ENCODE data around the gene B4GALNT1. TPM values are rescaled to one million over a fixed set of nuclear protein-coding genes. Genes with fewer than 3 reads are reported as not detected.
"Not testable (repeated sequence)": the region's sequence is repeated elsewhere in the genome, so short reads cannot be mapped to it uniquely, and the experiment has no call there.

B4GALNT1 gene
- polyA plus RNA-seq, 1 experiment, result 1.8 TPM

- peaks cover 13% of the 10 kb centered on the region for H3K9me3 ChIP-seq (ENCODE audit: control insufficient read depth, insufficient read depth, low read length)
- TF ChIP-seq, protein P1, sequence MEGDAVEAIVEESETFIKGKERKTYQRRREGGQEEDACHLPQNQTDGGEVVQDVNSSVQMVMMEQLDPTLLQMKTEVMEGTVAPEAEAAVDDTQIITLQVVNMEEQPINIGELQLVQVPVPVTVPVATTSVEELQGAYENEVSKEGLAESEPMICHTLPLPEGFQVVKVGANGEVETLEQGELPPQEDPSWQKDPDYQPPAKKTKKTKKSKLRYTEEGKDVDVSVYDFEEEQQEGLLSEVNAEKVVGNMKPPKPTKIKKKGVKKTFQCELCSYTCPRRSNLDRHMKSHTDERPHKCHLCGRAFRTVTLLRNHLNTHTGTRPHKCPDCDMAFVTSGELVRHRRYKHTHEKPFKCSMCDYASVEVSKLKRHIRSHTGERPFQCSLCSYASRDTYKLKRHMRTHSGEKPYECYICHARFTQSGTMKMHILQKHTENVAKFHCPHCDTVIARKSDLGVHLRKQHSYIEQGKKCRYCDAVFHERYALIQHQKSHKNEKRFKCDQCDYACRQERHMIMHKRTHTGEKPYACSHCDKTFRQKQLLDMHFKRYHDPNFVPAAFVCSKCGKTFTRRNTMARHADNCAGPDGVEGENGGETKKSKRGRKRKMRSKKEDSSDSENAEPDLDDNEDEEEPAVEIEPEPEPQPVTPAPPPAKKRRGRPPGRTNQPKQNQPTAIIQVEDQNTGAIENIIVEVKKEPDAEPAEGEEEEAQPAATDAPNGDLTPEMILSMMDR (IDR thresholded peaks at IDR 0.05; ENCODE audit: low read depth, low read length), result no peak
- ChIA-PET CTCF (no interaction called here), POLR2A (no interaction called here)
- no peak overlapping the region for H3K4me3 ChIP-seq (ENCODE audit: low read depth, low read length)
- H3K27ac ChIP-seq (ENCODE audit: low read depth, low read length), result no peak overlapping the region
- no peak for DNase-seq (ENCODE audit: low read depth, low spot score)
- no peaks in the 10 kb centered on the region for H3K27me3 ChIP-seq (ENCODE audit: control insufficient read depth, insufficient read depth, low read length)
Observed at GRCh38 chr12:57666897-57667296, 33.9 kb upstream of the B4GALNT1 start.

GRCh38 chr12:57665066-57665820 is 32.2 kb upstream of the B4GALNT1 start:
- H3K4me3 ChIP-seq (ENCODE audit: low read depth, low read length); H3K27ac ChIP-seq (ENCODE audit: low read depth, low read length); CTCF ChIA-PET; DNase-seq (ENCODE audit: low read depth, low spot score); POLR2A ChIA-PET; H3K27me3 ChIP-seq (ENCODE audit: control insufficient read depth, insufficient read depth, low read length): not testable (repeated sequence)
- H3K9me3 ChIP-seq (ENCODE audit: control insufficient read depth, insufficient read depth, low read length), result peaks cover 13% of the 10 kb centered on the region

- ChIA-PET POLR2A (no interaction called here), CTCF (interaction anchor here (0.9 to 2.3 kb wide), 4 partner anchors 28 to 78 kb away, joined by 3 to 7 read pairs (median 4); partner anchors contain the start of gene B4GALNT1)
- TF ChIP-seq, protein P1 (IDR thresholded peaks at IDR 0.05; ENCODE audit: low read depth, low read length), result no peak
- no peak overlapping the region for H3K27ac ChIP-seq (ENCODE audit: low read depth, low read length)
- DNase-seq (ENCODE audit: low read depth, low spot score), result no peak
- H3K9me3 ChIP-seq (ENCODE audit: control insufficient read depth, insufficient read depth, low read length), result peaks cover 13% of the 10 kb centered on the region
- H3K27me3 ChIP-seq (ENCODE audit: control insufficient read depth, insufficient read depth, low read length), result peaks cover 2% of the 10 kb centered on the region
- no peak overlapping the region for H3K4me3 ChIP-seq (ENCODE audit: low read depth, low read length)
Observed at GRCh38 chr12:57661376-57661775, 28.4 kb upstream of the B4GALNT1 start.

DNA sequence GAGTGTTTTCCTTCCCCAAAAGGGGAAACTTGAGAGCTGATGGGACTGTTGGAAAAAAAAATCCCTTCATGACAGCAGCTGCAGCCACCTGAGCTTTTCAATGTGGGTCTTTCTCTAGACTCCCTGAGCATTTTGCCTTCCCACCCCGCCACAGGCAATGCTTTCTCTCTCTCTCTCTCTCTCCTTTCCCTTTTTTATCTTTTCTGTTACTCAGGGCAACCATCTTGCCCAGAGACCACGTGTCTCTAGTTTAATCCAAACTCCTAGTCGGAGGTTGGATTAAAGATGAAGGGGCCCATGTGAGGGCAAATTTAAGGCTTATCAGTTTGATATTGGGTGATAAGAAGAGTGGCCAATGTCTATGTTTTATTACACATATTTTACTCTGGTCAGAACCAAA is 25.9 kb upstream of the B4GALNT1 start:
- ChIA-PET CTCF (no interaction called here), POLR2A (no interaction called here)
- Histone ChIP-seq H3K27me3 (ENCODE audit: control insufficient read depth, insufficient read depth, low read length) (peaks cover 2% of the 10 kb centered on the region), H3K9me3 (ENCODE audit: control insufficient read depth, insufficient read depth, low read length) (peaks cover 11% of the 10 kb centered on the region; the same call in 1 of the 2 replicates), H3K27ac (ENCODE audit: low read depth, low read length) (no peak overlapping the region), H3K4me3 (ENCODE audit: low read depth, low read length) (no peak overlapping the region)
- TF ChIP-seq, protein P1 (IDR thresholded peaks at IDR 0.05; ENCODE audit: low read depth, low read length), result no peak
- DNase-seq (ENCODE audit: low read depth, low spot score), result no peak

GRCh38 chr12:57657744-57658143 is 24.7 kb upstream of the B4GALNT1 start:
- ChIA-PET POLR2A (no interaction called here), CTCF (interaction anchor here (0.8 to 1.6 kb wide), 2 partner anchors 24 to 25 kb away, joined by 4 to 5 read pairs; partner anchors contain the start of gene B4GALNT1)

GRCh38 chr12:57656408-57656807 is 23.4 kb upstream of the B4GALNT1 start:
- H3K27ac ChIP-seq (ENCODE audit: low read depth, low read length); DNase-seq (ENCODE audit: low read depth, low spot score); H3K9me3 ChIP-seq (ENCODE audit: control insufficient read depth, insufficient read depth, low read length); H3K27me3 ChIP-seq (ENCODE audit: control insufficient read depth, insufficient read depth, low read length); POLR2A ChIA-PET; H3K4me3 ChIP-seq (ENCODE audit: low read depth, low read length): not testable (repeated sequence)
- CTCF ChIA-PET, result interaction anchor here (1.6 kb wide), 1 partner anchor 24 kb away, joined by 5 read pairs; the partner anchor contains the start of gene B4GALNT1

More at GRCh38 chr12:57657744-57658143, 24.7 kb upstream of the B4GALNT1 start:
- no peak overlapping the region for H3K4me3 ChIP-seq (ENCODE audit: low read depth, low read length)
- peaks cover 2% of the 10 kb centered on the region for H3K27me3 ChIP-seq (ENCODE audit: control insufficient read depth, insufficient read depth, low read length)
- no peak overlapping the region for H3K27ac ChIP-seq (ENCODE audit: low read depth, low read length)
- no peak for DNase-seq (ENCODE audit: low read depth, low spot score)
- peaks cover 11% of the 10 kb centered on the region; the same call in 1 of the 2 replicates for H3K9me3 ChIP-seq (ENCODE audit: control insufficient read depth, insufficient read depth, low read length)
- TF ChIP-seq, protein P1 (IDR thresholded peaks at IDR 0.05; ENCODE audit: low read depth, low read length), result no peak

All from AG04450 (cell line).